Kidney (tissue), 14 donors: Measurements from ENCODE around the gene PSMB11. TPM values are rescaled to one million over a fixed set of nuclear protein-coding genes. Genes with fewer than 3 reads are reported as not detected.

ENCODE experiments used
- DNase-seq, 5 donors: peaks; one replicate each; pipeline ENCODE4 v3.0.0-alpha.2; 2013 to 2020
- FAIRE-seq: peaks from 2 replicates; lab custom pipeline; 2012; peaks lifted over from hg19 to GRCh38; lab: Jason Lieb, UNC
- H3K27ac ChIP-seq, 2 donors: one replicate each; pipeline ENCODE4 v1.7.0; 2013; ENCODE audit warnings: low read depth in 2 of 2, low read length in 2 of 2, inconsistent platforms in 1 of 2
- H3K27me3 ChIP-seq: one replicate; pipeline ENCODE4 v1.7.1; 2013; ENCODE audit warnings: low read length, inconsistent platforms; ENCODE audit not compliant: control insufficient read depth, insufficient read depth
- H3K36me3 ChIP-seq, 3 donors: one replicate each; pipeline versions ENCODE4 v1.7.0 to v1.7.1; 2013; ENCODE audit warnings: low read length in 3 of 3, control low read depth in 1 of 3, inconsistent platforms in 1 of 3; ENCODE audit not compliant: insufficient read depth in 3 of 3, control insufficient read depth in 2 of 3
- H3K4me1 ChIP-seq, 3 donors: one replicate each; pipeline versions ENCODE4 v1.7.0 to v1.7.1; 2013; ENCODE audit warnings: low read length in 3 of 3, inconsistent platforms in 1 of 3, low read depth in 1 of 3; ENCODE audit not compliant: control insufficient read depth in 2 of 3, insufficient read depth in 2 of 3
- H3K4me3 ChIP-seq, 3 donors: one replicate each; pipeline versions ENCODE4 v1.7.0 to v1.8.1; 2013; ENCODE audit warnings: low read length in 3 of 3, control low read depth in 1 of 3, inconsistent platforms in 1 of 3
- H3K9ac ChIP-seq, 3 donors: one replicate each; pipeline versions ENCODE4 v1.7.0 to v1.7.1; 2013; ENCODE audit warnings: low read length in 3 of 3, control low read depth in 1 of 3, inconsistent platforms in 1 of 3
- H3K9me3 ChIP-seq, 3 donors: one replicate each; pipeline versions ENCODE4 v1.7.0 to v1.7.1; 2013; ENCODE audit warnings: low read length in 3 of 3, control low read depth in 1 of 3, inconsistent platforms in 1 of 3; ENCODE audit not compliant: control insufficient read depth in 2 of 3, insufficient read depth in 1 of 3
- CTCF ChIP-seq: IDR thresholded peaks from 3 replicates; pipeline ENCODE4 v1.5.1; 2012; ENCODE audit warnings: mild to moderate bottlenecking, moderate library complexity, borderline replicate concordance; ENCODE audit not compliant: insufficient read depth; ENCODE audit errors: extremely low read depth
- intact Hi-C: fragments of 100-400 bp; cut with DNase I; formaldehyde crosslinking; loops from one replicate; pipeline ENCODE4 v1.11.1; 2022
- polyA plus RNA-seq: library from polyadenylated mRNA; stranded (reverse); fragments of 350-450 nt; fragmentation: Illumina TruSeq; extraction: RNeasy Lipid Tissue Mini Kit (QIAGEN cat#74804); gene quantifications from one replicate; pipeline ENCODE4 v1.2.3, GENCODE V29; 2014; ENCODE audit warnings: low read depth, low replicate concordance; ENCODE audit not compliant: insufficient read depth
- total RNA-seq: library from RNA; stranded (reverse); fragmentation: NEBNext Ultra II Directional; extraction: Animal tissue kit (Norgen Biotek cat#: 25700); gene quantifications from one replicate; pipeline ENCODE4 v1.2.1, GENCODE V29; 2021
- donor health status: control.
- donor health status: control.
- donor health status: control.
- donor health status: control.
- donor health status: control.
- donor health status: DM: yes; HTN: yes; CAD: no.
- donor health status: Normal renal cell carcinoma (clear cell type).

The PSMB11 gene
- total and polyA plus RNA-seq, 2 donors from 2014 or later = not detected

- intact Hi-C loops = no loop called here
- H3K9ac ChIP-seq = no peak overlapping the region
- FAIRE-seq (no peak), DNase-seq (peak in 1 of 5 donors; percentile 33)
- no peak for TF ChIP-seq CTCF
- H3K27me3 ChIP-seq = no peaks in the 10 kb centered on the region
- no peaks in the 10 kb centered on the region for H3K9me3 ChIP-seq
- H3K27ac ChIP-seq = no peak overlapping the region
- no peak overlapping the region for H3K4me3 ChIP-seq
- H3K4me1 ChIP-seq = peaks cover 0 to 5% (median 0%) of the 10 kb centered on the region in 3 donors
- peaks cover 0 to 9% (median 8%) of the 10 kb centered on the region in 3 donors for H3K36me3 ChIP-seq
These were observed 20.0 kb upstream of the PSMB11 start for GRCh38 chr14:23021889-23022442.

GRCh38 chr14:23023022-23023794, 18.8 kb upstream of the PSMB11 start:
- intact Hi-C loops = no loop called here

GRCh38 chr14:23023795-23024152, 18.2 kb upstream of the PSMB11 start:
- FAIRE-seq (no peak), DNase-seq (no peak)
- Histone ChIP-seq H3K9ac (no peak overlapping the region), H3K9me3 (no peaks in the 10 kb centered on the region), H3K27ac (no peak overlapping the region), H3K36me3 (peaks cover 0 to 11% (median 11%) of the 10 kb centered on the region in 3 donors), H3K27me3 (no peaks in the 10 kb centered on the region), H3K4me3 (no peak overlapping the region), H3K4me1 (peaks cover 0 to 5% (median 0%) of the 10 kb centered on the region in 3 donors)
- intact Hi-C loops = no loop called here
- no peak for TF ChIP-seq CTCF

More at GRCh38 chr14:23023022-23023794, 18.8 kb upstream of the PSMB11 start:
- no peak for FAIRE-seq
- DNase-seq = peak in 1 of 5 donors; percentile 29
- H3K4me3 ChIP-seq = no peak overlapping the region
- H3K4me1 ChIP-seq = peaks cover 0 to 5% (median 0%) of the 10 kb centered on the region in 3 donors
- H3K27me3 ChIP-seq = no peaks in the 10 kb centered on the region
- no peak for TF ChIP-seq CTCF
- H3K27ac ChIP-seq = no peak overlapping the region
- no peak overlapping the region for H3K9ac ChIP-seq
- H3K9me3 ChIP-seq = no peaks in the 10 kb centered on the region
- H3K36me3 ChIP-seq = peaks cover 0 to 11% (median 8%) of the 10 kb centered on the region in 3 donors
